ENCODE measurements around the gene MICU2. TPM values are rescaled to one million over a fixed set of nuclear protein-coding genes. Genes with fewer than 3 reads are reported as not detected.

Gene MICU2
- total RNA-seq, 1 experiment from 2014 or later: 21.8 TPM

DNA sequence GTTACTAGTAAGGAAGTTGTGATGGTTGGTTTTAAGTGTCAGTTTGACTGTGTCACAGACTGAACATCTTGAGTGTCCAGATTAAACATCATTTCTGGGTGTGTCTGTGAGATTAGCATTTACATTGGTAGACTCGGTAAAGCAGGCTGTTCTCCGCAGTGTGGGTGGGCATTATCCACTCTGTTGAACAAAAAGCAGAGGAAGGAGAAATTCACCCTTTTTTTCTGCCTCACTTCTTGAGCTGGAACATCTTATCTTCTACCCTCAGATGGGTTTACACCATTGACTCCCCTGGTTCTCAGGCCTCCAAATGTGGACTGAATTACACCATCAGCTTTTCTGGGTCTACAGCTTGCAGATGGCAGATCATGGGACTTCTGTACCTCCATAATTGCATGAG lies 81.1 kb downstream of the MICU2 start:
- ChIA-PET POLR2A (interaction anchor here (1.7 kb wide), 1 partner anchor 10 kb away, joined by 5 read pairs; no protein-coding TSS in a partner anchor), CTCF (no interaction called here)
- no peaks in the 10 kb centered on the region for H3K9me3 Mint-ChIP-seq (ENCODE audit: unreplicated experiment)
- intact Hi-C loops (cut with micrococcal nuclease): no loop called here
- H3K36me3 Mint-ChIP-seq (ENCODE audit: insufficient read depth, unreplicated experiment): peaks cover 27% of the 10 kb centered on the region
- H3K4me1 Mint-ChIP-seq (ENCODE audit: insufficient read depth, unreplicated experiment): no peaks in the 10 kb centered on the region
- no peak overlapping the region for H3K27ac Mint-ChIP-seq (ENCODE audit: low read depth, unreplicated experiment)
- no TSS peak for BruUV-seq (replicated peaks)
- no peak for DNase-seq (ENCODE audit: unreplicated experiment)
- no peak for TF ChIP-seq CTCF (IDR thresholded peaks at IDR 0.05; ENCODE audit: unreplicated experiment)
- H3K27me3 Mint-ChIP-seq (ENCODE audit: insufficient read depth, unreplicated experiment): no peaks in the 10 kb centered on the region
- H3K4me3 Mint-ChIP-seq (ENCODE audit: unreplicated experiment): no peak overlapping the region

DNA sequence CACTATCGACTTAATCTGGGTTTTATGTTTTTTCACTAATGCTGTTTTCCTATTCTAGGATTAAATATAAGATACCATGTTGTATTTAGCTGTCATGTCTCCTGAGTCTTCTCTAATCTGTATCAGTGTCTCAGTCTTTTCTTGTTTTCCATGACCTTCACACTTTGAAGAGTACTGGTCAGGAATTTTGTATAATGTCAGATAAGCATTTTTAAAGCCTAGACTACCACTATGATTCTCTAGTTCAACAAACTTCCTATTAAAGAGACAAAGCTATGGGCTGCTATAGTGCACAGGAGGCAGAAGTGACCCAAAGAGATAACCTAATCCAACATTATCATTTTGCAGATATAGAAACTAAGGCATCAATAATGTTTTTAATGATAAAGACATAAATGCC lies 81.8 kb downstream of the MICU2 start:
- no peak for TF ChIP-seq CTCF (IDR thresholded peaks at IDR 0.05; ENCODE audit: unreplicated experiment)
- H3K27me3 Mint-ChIP-seq (ENCODE audit: insufficient read depth, unreplicated experiment): no peaks in the 10 kb centered on the region
- H3K9me3 Mint-ChIP-seq (ENCODE audit: unreplicated experiment): no peaks in the 10 kb centered on the region
- no peaks in the 10 kb centered on the region for H3K4me1 Mint-ChIP-seq (ENCODE audit: insufficient read depth, unreplicated experiment)
- peaks cover 27% of the 10 kb centered on the region for H3K36me3 Mint-ChIP-seq (ENCODE audit: insufficient read depth, unreplicated experiment)
- no peak overlapping the region for H3K27ac Mint-ChIP-seq (ENCODE audit: low read depth, unreplicated experiment)
- no TSS peak for BruUV-seq (replicated peaks)
- no peak for DNase-seq (ENCODE audit: unreplicated experiment)
- ChIA-PET POLR2A (interaction anchor here (1.7 kb wide), 1 partner anchor 10 kb away, joined by 5 read pairs; no protein-coding TSS in a partner anchor), CTCF (interaction anchor here (0.8 kb wide), 1 partner anchor 36 kb away, joined by 3 read pairs; no protein-coding TSS in a partner anchor)
- no peak overlapping the region for H3K4me3 Mint-ChIP-seq (ENCODE audit: unreplicated experiment)
- intact Hi-C loops (cut with micrococcal nuclease): no loop called here

DNA sequence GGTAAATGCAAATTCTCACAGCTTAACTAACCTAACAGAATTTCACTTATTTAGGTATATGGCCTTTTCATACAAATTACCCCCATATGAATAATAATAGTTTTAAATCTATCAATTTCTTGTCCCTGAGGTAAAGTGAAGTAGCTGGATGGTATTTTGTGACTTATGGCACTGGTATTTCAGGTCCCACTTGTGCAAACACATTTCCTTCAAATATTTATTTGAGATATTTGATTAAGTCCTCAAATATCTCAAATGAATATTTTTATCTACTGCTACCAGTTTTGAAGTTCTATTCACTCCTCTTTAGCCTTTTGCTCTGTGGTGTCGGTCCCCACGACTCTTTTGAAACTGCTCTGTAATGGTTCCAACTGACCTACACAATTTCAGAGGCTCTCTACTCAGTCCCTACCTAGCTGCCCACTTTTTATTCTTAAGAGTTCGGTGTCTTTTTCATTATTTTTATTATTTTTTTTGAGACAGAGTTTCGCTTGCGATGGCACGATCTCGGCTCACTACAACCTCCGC lies 85.3 kb downstream of the MICU2 start:
- POLR2A ChIA-PET: no interaction called here
- intact Hi-C loops (cut with micrococcal nuclease): no loop called here
- H3K4me3 Mint-ChIP-seq (ENCODE audit: unreplicated experiment): no peak overlapping the region
- CTCF ChIA-PET: interaction anchor here (0.5 to 1.2 kb wide), 3 partner anchors 40 to 1100 kb away, joined by 3 read pairs; no protein-coding TSS in a partner anchor
- H3K9me3 Mint-ChIP-seq (ENCODE audit: unreplicated experiment): no peaks in the 10 kb centered on the region
- no peak for DNase-seq (ENCODE audit: unreplicated experiment)
- no peak for TF ChIP-seq CTCF (IDR thresholded peaks at IDR 0.05; ENCODE audit: unreplicated experiment)
- H3K4me1 Mint-ChIP-seq (ENCODE audit: insufficient read depth, unreplicated experiment): no peaks in the 10 kb centered on the region
- peaks cover 16% of the 10 kb centered on the region for H3K36me3 Mint-ChIP-seq (ENCODE audit: insufficient read depth, unreplicated experiment)
- no peaks in the 10 kb centered on the region for H3K27me3 Mint-ChIP-seq (ENCODE audit: insufficient read depth, unreplicated experiment)
- BruUV-seq (replicated peaks): no TSS peak
- H3K27ac Mint-ChIP-seq (ENCODE audit: low read depth, unreplicated experiment): no peak overlapping the region

DNA sequence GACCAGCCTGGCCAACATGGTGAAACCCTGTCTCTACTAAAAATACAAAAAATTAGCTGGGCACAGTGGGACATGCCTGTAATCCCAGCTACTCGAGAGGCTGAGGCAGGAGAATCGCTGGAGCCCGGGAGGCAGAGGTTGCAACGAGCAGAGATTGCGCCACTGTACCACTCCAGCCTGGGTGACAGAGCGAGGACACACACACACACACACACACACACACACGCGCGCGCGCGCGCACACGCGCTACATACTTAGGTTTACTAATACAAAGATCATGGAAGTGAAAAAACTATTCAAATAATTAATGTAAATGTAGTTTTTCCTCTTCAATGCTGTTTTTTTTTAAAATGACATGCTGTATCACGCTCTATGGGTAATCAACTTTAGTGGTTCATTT lies 86.4 kb downstream of the MICU2 start:
- intact Hi-C loops (cut with micrococcal nuclease): no loop called here
- no peaks in the 10 kb centered on the region for H3K27me3 Mint-ChIP-seq (ENCODE audit: insufficient read depth, unreplicated experiment)
- no peak for DNase-seq (ENCODE audit: unreplicated experiment)
- no peak overlapping the region for H3K27ac Mint-ChIP-seq (ENCODE audit: low read depth, unreplicated experiment)
- ChIA-PET CTCF (interaction anchor here (1.0 to 1.2 kb wide), 2 partner anchors 41 to 188 kb away, joined by 3 read pairs; no protein-coding TSS in a partner anchor), POLR2A (no interaction called here)
- H3K4me3 Mint-ChIP-seq (ENCODE audit: unreplicated experiment): no peak overlapping the region
- BruUV-seq (replicated peaks): no TSS peak
- no peaks in the 10 kb centered on the region for H3K4me1 Mint-ChIP-seq (ENCODE audit: insufficient read depth, unreplicated experiment)
- H3K36me3 Mint-ChIP-seq (ENCODE audit: insufficient read depth, unreplicated experiment): peaks cover 16% of the 10 kb centered on the region
- TF ChIP-seq CTCF (IDR thresholded peaks at IDR 0.05; ENCODE audit: unreplicated experiment): no peak
- no peaks in the 10 kb centered on the region for H3K9me3 Mint-ChIP-seq (ENCODE audit: unreplicated experiment)
